ENCODE measurements around the gene NYNRIN. TPM values are rescaled to one million over a fixed set of nuclear protein-coding genes. Genes with fewer than 3 reads are reported as not detected.

The NYNRIN gene
- total RNA-seq, 4 donors from 2014 or later, result 18.5 to 43.6 (median 29.8) TPM

DNA sequence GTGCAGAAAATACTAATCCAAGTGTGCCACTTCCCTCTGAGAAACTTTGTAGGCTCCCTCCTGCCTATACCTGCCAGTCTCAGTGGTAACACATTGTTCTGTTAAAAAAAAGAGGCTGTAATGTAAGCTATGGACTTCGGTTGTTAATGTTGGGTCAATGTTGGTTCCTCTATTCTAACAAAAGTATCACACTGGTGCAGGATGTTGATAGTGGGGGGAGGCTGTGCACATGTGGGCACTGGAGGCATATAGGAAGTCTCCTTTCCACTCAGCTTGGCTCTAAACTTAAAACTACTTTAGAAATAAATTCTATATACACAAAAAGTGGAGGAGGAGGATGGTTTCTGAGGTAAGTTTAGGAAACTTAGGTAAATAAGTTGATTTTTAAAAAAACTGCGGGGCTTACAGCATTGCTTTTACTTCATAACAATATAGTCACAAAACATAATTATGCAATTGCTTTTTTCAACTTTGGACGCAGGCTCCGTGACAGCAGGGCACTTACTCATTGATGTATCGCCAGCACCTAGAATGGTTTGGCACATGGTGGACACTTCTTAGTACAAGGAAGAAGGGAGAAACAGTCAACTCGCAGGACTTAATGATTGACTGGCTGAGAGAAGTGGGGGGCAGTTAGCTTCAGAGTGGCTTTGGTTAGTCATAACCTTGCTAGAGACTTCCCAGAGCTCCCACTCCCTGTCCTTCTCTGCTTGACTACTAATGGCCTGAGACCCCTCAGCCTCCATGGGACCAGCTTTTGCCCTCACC is 7.9 kb upstream of the NYNRIN start:
- WGBS, result 74% methylated on average over 6 of the region's 6 CpGs
- Histone ChIP-seq H3K27me3 (no peaks in the 10 kb centered on the region), H3K9me3 (no peaks in the 10 kb centered on the region), H3K4me3 (no peak overlapping the region), H3K36me3 (no peaks in the 10 kb centered on the region), H3K27ac (no peak overlapping the region), H3K4me1 (peaks cover 37% of the 10 kb centered on the region)
- DNase-seq (ENCODE audit: low spot score in 2 of 2), result no peak
- TF ChIP-seq CTCF (IDR thresholded peaks at IDR 0.05), result no peak
- no peak for TF ChIP-seq POLR2A (IDR thresholded peaks at IDR 0.05)
- TF ChIP-seq POLR2AphosphoS5 (IDR thresholded peaks at IDR 0.05), result no peak
- TF ChIP-seq EP300 (IDR thresholded peaks at IDR 0.05), result no peak

DNA sequence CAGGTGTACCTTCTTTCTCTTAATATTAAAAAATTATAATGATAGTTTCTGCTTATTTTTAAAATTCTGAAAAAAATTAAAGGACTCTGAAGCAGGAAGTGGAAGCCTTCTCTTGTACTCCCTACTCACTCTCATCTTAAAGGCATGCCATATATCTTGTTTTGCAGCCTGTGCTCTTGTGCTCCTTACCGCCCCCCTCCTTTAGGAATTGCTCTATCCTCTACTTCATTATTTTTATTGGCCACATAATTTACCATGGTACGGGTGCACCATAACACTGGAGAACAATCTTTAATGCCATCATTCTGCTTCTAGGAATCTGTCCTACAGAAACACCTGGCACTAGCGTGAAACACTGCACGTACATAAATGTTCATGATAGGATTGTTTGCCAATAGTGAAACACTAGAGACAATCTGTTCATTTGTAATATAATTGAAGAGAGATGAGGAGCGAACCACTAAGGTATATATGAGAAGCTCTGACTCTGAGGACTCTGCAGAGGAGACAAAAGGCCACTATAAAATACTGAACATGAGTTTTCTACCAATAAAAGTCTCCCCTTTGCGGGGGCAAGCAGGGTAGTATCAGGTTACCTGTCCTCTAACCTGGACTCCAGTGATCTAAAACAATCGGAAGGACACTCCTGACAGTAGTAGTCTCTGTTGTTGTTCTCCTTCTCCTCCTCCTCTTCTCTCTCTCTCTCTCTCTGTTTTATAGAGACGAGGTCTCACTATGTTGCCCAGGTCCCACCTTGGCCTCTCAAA is 6.3 kb upstream of the NYNRIN start:
- 57% methylated on average over 8 of the region's 8 CpGs for WGBS
- DNase-seq (ENCODE audit: low spot score in 2 of 2), result no peak
- H3K27ac ChIP-seq, result no peak overlapping the region

GRCh38 chr14:24394275-24394674 is 4.5 kb upstream of the NYNRIN start:
- no peak overlapping the region for H3K27ac ChIP-seq
- no peaks in the 10 kb centered on the region for H3K27me3 ChIP-seq
- H3K36me3 ChIP-seq, result no peaks in the 10 kb centered on the region
- WGBS, result 34% methylated on average over 3 of the region's 3 CpGs
- no peak for TF ChIP-seq EP300 (IDR thresholded peaks at IDR 0.05)
- TF ChIP-seq CTCF (IDR thresholded peaks at IDR 0.05), result no peak
- TF ChIP-seq POLR2A (IDR thresholded peaks at IDR 0.05), result no peak
- TF ChIP-seq POLR2AphosphoS5 (IDR thresholded peaks at IDR 0.05), result no peak
- DNase-seq (ENCODE audit: low spot score in 2 of 2), result no peak
- H3K4me1 ChIP-seq, result peaks cover 66% of the 10 kb centered on the region
- H3K4me3 ChIP-seq, result no peak overlapping the region
- no peaks in the 10 kb centered on the region for H3K9me3 ChIP-seq

More for the DNA sequence above, 6.3 kb upstream of the NYNRIN start:
- H3K27me3 ChIP-seq, result no peaks in the 10 kb centered on the region
- H3K36me3 ChIP-seq, result no peaks in the 10 kb centered on the region
- peaks cover 51% of the 10 kb centered on the region for H3K4me1 ChIP-seq
- no peak overlapping the region for H3K4me3 ChIP-seq
- TF ChIP-seq CTCF (IDR thresholded peaks at IDR 0.05) (no peak), POLR2A (IDR thresholded peaks at IDR 0.05) (no peak), EP300 (IDR thresholded peaks at IDR 0.05) (no peak), POLR2AphosphoS5 (IDR thresholded peaks at IDR 0.05) (no peak)
- H3K9me3 ChIP-seq, result no peaks in the 10 kb centered on the region

- peak in 1 of 2 donors; percentile 51 for DNase-seq (ENCODE audit: low spot score in 2 of 2)
- Histone ChIP-seq H3K36me3 (no peaks in the 10 kb centered on the region), H3K4me1 (peaks cover 81% of the 10 kb centered on the region), H3K27ac (peak overlapping the region; percentile 89), H3K9me3 (no peaks in the 10 kb centered on the region), H3K27me3 (no peaks in the 10 kb centered on the region), H3K4me3 (no peak overlapping the region)
- WGBS, result 48% methylated on average over 8 of the region's 8 CpGs
- TF ChIP-seq EP300 (IDR thresholded peaks at IDR 0.05) (no peak), POLR2A (IDR thresholded peaks at IDR 0.05) (no peak), POLR2AphosphoS5 (IDR thresholded peaks at IDR 0.05) (no peak), CTCF (IDR thresholded peaks at IDR 0.05) (no peak)
Observed at GRCh38 chr14:24395609-24396582, 2.9 kb upstream of the NYNRIN start.
